ENCODE measurements around the gene PARL.

Gene PARL

GRCh38 chr3:183817639-183818038, 67.0 kb downstream of the PARL start:
- no peak for DNase-seq (ENCODE audit: low read depth)

GRCh38 chr3:183816681-183817510, 67.8 kb downstream of the PARL start:
- DNase-seq (ENCODE audit: low read depth) = no peak

GRCh38 chr3:183815951-183816475, 68.7 kb downstream of the PARL start:
- no peak for DNase-seq (ENCODE audit: low read depth)

- DNase-seq (ENCODE audit: low read depth) = no peak
Measured at GRCh38 chr3:183815563-183815940, 69.1 kb downstream of the PARL start.

- DNase-seq (ENCODE audit: low read depth) = no peak
Measured at GRCh38 chr3:183814240-183814639, 70.4 kb downstream of the PARL start.

GRCh38 chr3:183812761-183813445, 71.8 kb downstream of the PARL start:
- no peak for DNase-seq (ENCODE audit: low read depth)

- DNase-seq (ENCODE audit: low read depth) = no peak
Measured at GRCh38 chr3:183811638-183812037, 73.0 kb downstream of the PARL start.

- no peak for DNase-seq (ENCODE audit: low read depth)
Measured at GRCh38 chr3:183810643-183811594, 73.8 kb downstream of the PARL start.

- no peak for DNase-seq (ENCODE audit: low read depth)
Measured at GRCh38 chr3:183809270-183809669, 75.4 kb downstream of the PARL start.

- no peak for DNase-seq (ENCODE audit: low read depth)
Measured at GRCh38 chr3:183808355-183808754, 76.3 kb downstream of the PARL start.

GRCh38 chr3:183807881-183808280, 76.8 kb downstream of the PARL start:
- DNase-seq (ENCODE audit: low read depth) = no peak

GRCh38 chr3:183807209-183807728, 77.4 kb downstream of the PARL start:
- no peak for DNase-seq (ENCODE audit: low read depth)

- no peak for DNase-seq (ENCODE audit: low read depth)
Measured at GRCh38 chr3:183802989-183803388, 81.7 kb downstream of the PARL start.

GRCh38 chr3:183801601-183802000, 83.1 kb downstream of the PARL start:
- DNase-seq (ENCODE audit: low read depth) = no peak

- DNase-seq (ENCODE audit: low read depth) = no peak
Measured at GRCh38 chr3:183800243-183800863, 84.3 kb downstream of the PARL start.

GRCh38 chr3:183799461-183799860, 85.2 kb downstream of the PARL start:
- DNase-seq (ENCODE audit: low read depth) = no peak

- DNase-seq (ENCODE audit: low read depth) = no peak
Measured at GRCh38 chr3:183797996-183798395, 86.7 kb downstream of the PARL start.

- DNase-seq (ENCODE audit: low read depth) = no peak
Measured at GRCh38 chr3:183796372-183796771, 88.3 kb downstream of the PARL start.

- no peak for DNase-seq (ENCODE audit: low read depth)
Measured at GRCh38 chr3:183794452-183794851, 90.2 kb downstream of the PARL start.

GRCh38 chr3:183792976-183793375, 91.7 kb downstream of the PARL start:
- DNase-seq (ENCODE audit: low read depth) = no peak

GRCh38 chr3:183790700-183791099, 94.0 kb downstream of the PARL start:
- no peak for DNase-seq (ENCODE audit: low read depth)

Data from HS-27A (cell line).